Trophoblast cell (in vitro differentiated cells and primary cell): ENCODE data around the gene SLCO2B1.

Experiments
- DNase-seq, 2 donors: peaks; one replicate each; pipeline ENCODE4 v3.0.0-alpha.2; 2016
- H2AFZ ChIP-seq: 2 replicates; pipeline ENCODE4 v1.6.1; 2013; ENCODE audit warnings: low read length, moderate library complexity, mild to moderate bottlenecking; ENCODE audit not compliant: insufficient read depth, poor library complexity
- H2AK5ac ChIP-seq: 2 replicates; pipeline ENCODE4 v1.6.1; 2013; ENCODE audit warnings: mild to moderate bottlenecking, low read length
- H2BK120ac ChIP-seq: 2 replicates; pipeline ENCODE4 v1.6.1; 2013; ENCODE audit warnings: low read length, mild to moderate bottlenecking, moderate library complexity; ENCODE audit not compliant: insufficient read depth, poor library complexity
- H2BK12ac ChIP-seq: 2 replicates; pipeline ENCODE4 v1.6.1; 2013; ENCODE audit warnings: mild to moderate bottlenecking, low read length, moderate library complexity
- H2BK5ac ChIP-seq: 2 replicates; pipeline ENCODE4 v1.6.1; 2013; ENCODE audit warnings: low read length, low read depth, moderate library complexity, mild to moderate bottlenecking; ENCODE audit not compliant: poor library complexity
- H3K14ac ChIP-seq: 2 replicates; pipeline ENCODE4 v1.6.1; 2013; ENCODE audit warnings: mild to moderate bottlenecking, low read length
- H3K18ac ChIP-seq: 2 replicates; pipeline ENCODE4 v1.6.1; 2013; ENCODE audit warnings: mild to moderate bottlenecking, low read length
- H3K23ac ChIP-seq: 2 replicates; pipeline ENCODE4 v1.6.1; 2013; ENCODE audit warnings: low read length
- H3K27ac ChIP-seq: 2 replicates; pipeline ENCODE4 v1.5.1; 2013; ENCODE audit warnings: low read depth, mild to moderate bottlenecking, inconsistent platforms, low read length, moderate library complexity
- H3K27me3 ChIP-seq: 2 replicates; pipeline ENCODE4 v1.6.1; 2013; ENCODE audit warnings: inconsistent platforms, mild to moderate bottlenecking, low read length, moderate library complexity; ENCODE audit not compliant: insufficient read depth
- H3K36me3 ChIP-seq, 2 experiments: 1 replicate in 1 of 2; 2 replicates in 1 of 2; pipeline ENCODE4 v1.6.1; 2013; ENCODE audit warnings: low read length in 2 of 2, mild to moderate bottlenecking in 2 of 2, moderate library complexity in 1 of 2; ENCODE audit not compliant: insufficient read depth in 2 of 2, control insufficient read depth in 1 of 2
- H3K4ac ChIP-seq: 2 replicates; pipeline ENCODE4 v1.6.1; 2013; ENCODE audit warnings: low read depth, mild to moderate bottlenecking, low read length, moderate library complexity
- H3K4me1 ChIP-seq, 2 experiments: 1 replicate in 1 of 2; 2 replicates in 1 of 2; pipeline ENCODE4 v1.6.1; 2013; ENCODE audit warnings: low read length in 2 of 2, mild to moderate bottlenecking in 2 of 2, moderate library complexity in 1 of 2; ENCODE audit not compliant: insufficient read depth in 2 of 2, control insufficient read depth in 1 of 2
- H3K4me2 ChIP-seq: 2 replicates; pipeline ENCODE4 v1.6.1; 2013; ENCODE audit warnings: inconsistent platforms, mild to moderate bottlenecking, low read length, moderate library complexity
- H3K4me3 ChIP-seq: 2 replicates; pipeline ENCODE4 v1.5.1; 2013; ENCODE audit warnings: mild to moderate bottlenecking, low read depth, low read length, inconsistent platforms
- H3K79me1 ChIP-seq: one replicate; pipeline ENCODE4 v1.6.1; 2013; ENCODE audit warnings: low read length
- H3K79me2 ChIP-seq: 2 replicates; pipeline ENCODE4 v1.6.1; 2013; ENCODE audit warnings: low read length, mild to moderate bottlenecking; ENCODE audit not compliant: control insufficient read depth, insufficient read depth, poor library complexity
- H3K9ac ChIP-seq: 2 replicates; pipeline ENCODE4 v1.6.1; 2013; ENCODE audit warnings: mild to moderate bottlenecking, low read length
- H3K9me3 ChIP-seq: 2 replicates; pipeline ENCODE4 v1.6.1; 2013; ENCODE audit warnings: low read depth, mild to moderate bottlenecking, control low read depth, inconsistent platforms, low read length; ENCODE audit not compliant: insufficient read depth
- H4K12ac ChIP-seq: 2 replicates; pipeline ENCODE4 v1.6.1; 2013; ENCODE audit warnings: low read depth, mild to moderate bottlenecking, low read length, moderate library complexity
- H4K8ac ChIP-seq: 2 replicates; pipeline ENCODE4 v1.6.1; 2013; ENCODE audit warnings: low read depth, mild to moderate bottlenecking, low read length, moderate library complexity
- H4K91ac ChIP-seq: one replicate; pipeline ENCODE4 v1.6.1; 2013; ENCODE audit warnings: low read depth, mild to moderate bottlenecking, low read length, moderate library complexity
- WGBS: extraction: QIAGEN DNeasy Blood & Tissue Kit; methylation state at CpG from one replicate; pipeline ENCODE4 v1.1.7; 2013; ENCODE audit warnings: missing lambda C conversion rate; ENCODE audit not compliant: insufficient read length, insufficient coverage; ENCODE audit errors: extremely low coverage; 5-methylcytosine and 5-hydroxymethylcytosine counted together

The SLCO2B1 gene

GRCh38 chr11:75191330-75191717 is 40.4 kb downstream of the SLCO2B1 start:
- Histone ChIP-seq H3K4me1 (peaks cover 28 to 36% of the 10 kb centered on the region in 2 experiments), H3K79me1 (peaks cover 10% of the 10 kb centered on the region), H3K79me2 (no peaks in the 10 kb centered on the region), H4K8ac (no peak overlapping the region), H3K4ac (no peak overlapping the region), H2BK12ac (peak overlapping the region; percentile 58), H3K4me2 (no peak overlapping the region), H3K27ac (no peak overlapping the region), H2AFZ (no peak overlapping the region), H3K18ac (no peak overlapping the region), H3K9me3 (no peaks in the 10 kb centered on the region), H3K4me3 (no peak overlapping the region), H3K27me3 (no peaks in the 10 kb centered on the region), H2AK5ac (no peak overlapping the region), H2BK120ac (peak overlapping the region; percentile 12), H4K12ac (no peak overlapping the region), H4K91ac (peak overlapping the region; percentile 45), H2BK5ac (no peak overlapping the region), H3K9ac (no peak overlapping the region), H3K23ac (no peak overlapping the region), H3K36me3 (no peaks in the 10 kb centered on the region), H3K14ac (no peak overlapping the region)
- no CpG with 5 or more reads among the region's 3 CpGs for WGBS
- DNase-seq: no peak

- Histone ChIP-seq H2AK5ac (no peak overlapping the region), H3K27me3 (no peaks in the 10 kb centered on the region), H3K14ac (no peak overlapping the region), H3K9ac (no peak overlapping the region), H3K79me1 (peaks cover 4% of the 10 kb centered on the region), H2AFZ (no peak overlapping the region), H4K12ac (no peak overlapping the region), H3K27ac (no peak overlapping the region), H3K4me2 (no peak overlapping the region), H2BK12ac (no peak overlapping the region), H3K79me2 (no peaks in the 10 kb centered on the region), H3K18ac (no peak overlapping the region), H2BK5ac (no peak overlapping the region), H2BK120ac (no peak overlapping the region), H4K8ac (no peak overlapping the region), H3K4me3 (no peak overlapping the region), H3K9me3 (no peaks in the 10 kb centered on the region), H4K91ac (no peak overlapping the region), H3K4me1 (peaks cover 23 to 29% of the 10 kb centered on the region in 2 experiments), H3K4ac (no peak overlapping the region), H3K23ac (no peak overlapping the region), H3K36me3 (no peaks in the 10 kb centered on the region)
- DNase-seq: no peak
- WGBS: no CpG with 5 or more reads among the region's 15 CpGs
These were observed 42.4 kb downstream of the SLCO2B1 start for GRCh38 chr11:75193271-75193670.

- WGBS: no CpG with 5 or more reads among the region's 2 CpGs
- Histone ChIP-seq H4K12ac (no peak overlapping the region), H3K14ac (no peak overlapping the region), H3K79me1 (peaks cover 4% of the 10 kb centered on the region), H3K9ac (no peak overlapping the region), H4K8ac (no peak overlapping the region), H3K27me3 (no peaks in the 10 kb centered on the region), H2BK120ac (no peak overlapping the region), H2BK5ac (no peak overlapping the region), H3K18ac (no peak overlapping the region), H4K91ac (no peak overlapping the region), H3K27ac (no peak overlapping the region), H2BK12ac (no peak overlapping the region), H3K4me2 (no peak overlapping the region), H3K9me3 (no peaks in the 10 kb centered on the region), H3K79me2 (no peaks in the 10 kb centered on the region), H2AK5ac (peak overlapping the region; percentile 5), H3K23ac (no peak overlapping the region), H3K4me3 (no peak overlapping the region), H3K4me1 (peaks cover 19 to 28% of the 10 kb centered on the region in 2 experiments), H3K36me3 (no peaks in the 10 kb centered on the region), H3K4ac (no peak overlapping the region), H2AFZ (no peak overlapping the region)
- no peak for DNase-seq
These were observed 42.8 kb downstream of the SLCO2B1 start for GRCh38 chr11:75193711-75194110.

- Histone ChIP-seq H3K14ac (no peak overlapping the region), H3K27me3 (no peaks in the 10 kb centered on the region), H3K4me3 (no peak overlapping the region), H4K91ac (no peak overlapping the region), H3K27ac (no peak overlapping the region), H4K12ac (no peak overlapping the region), H3K23ac (no peak overlapping the region), H4K8ac (no peak overlapping the region), H3K18ac (no peak overlapping the region), H2BK120ac (no peak overlapping the region), H3K4me2 (no peak overlapping the region), H3K79me1 (peaks cover 4% of the 10 kb centered on the region), H3K4me1 (peaks cover 16 to 24% of the 10 kb centered on the region in 2 experiments), H3K9ac (no peak overlapping the region), H3K4ac (no peak overlapping the region), H3K79me2 (no peaks in the 10 kb centered on the region), H2AK5ac (no peak overlapping the region), H2BK12ac (no peak overlapping the region), H2BK5ac (no peak overlapping the region), H3K36me3 (no peaks in the 10 kb centered on the region), H3K9me3 (no peaks in the 10 kb centered on the region), H2AFZ (no peak overlapping the region)
- WGBS: no CpG with 5 or more reads among the region's 5 CpGs
- DNase-seq: peak; percentile 58 to 80
These were observed 43.2 kb downstream of the SLCO2B1 start for GRCh38 chr11:75194147-75194546.
